Stimulated activated CD8-positive, alpha-beta memory T cell treated with anti-CD3 and anti-CD28 coated beads, Interleukin-7, amount 100 ng/mL, for 4 hours (primary cell): ENCODE data around the gene SSMEM1.
"Not testable (repeated sequence)": the region's sequence is repeated elsewhere in the genome, so short reads cannot be mapped to it uniquely, and the experiment has no call there.

ENCODE experiments used
- DNase-seq, 2 donors: peaks; one replicate each; pipeline ENCODE4 v3.0.0-alpha.2; 2020; ENCODE audit warnings: low read depth in 2 of 2

Gene SSMEM1

GRCh38 chr7:130210181-130210935 is 2.7 kb downstream of the SSMEM1 start:
- no peak for DNase-seq

- no peak for DNase-seq
Measured at GRCh38 chr7:130213828-130214227, 6.2 kb downstream of the SSMEM1 start.

GRCh38 chr7:130216025-130216424 is 8.4 kb downstream of the SSMEM1 start:
- DNase-seq, result no peak

- no peak for DNase-seq
Measured at GRCh38 chr7:130216750-130217149, 9.1 kb downstream of the SSMEM1 start.

GRCh38 chr7:130218806-130219620 is 11.4 kb downstream of the SSMEM1 start:
- no peak for DNase-seq

GRCh38 chr7:130219871-130220270 is 12.2 kb downstream of the SSMEM1 start:
- no peak for DNase-seq

- DNase-seq, result no peak
Measured at GRCh38 chr7:130221746-130222145, 14.1 kb downstream of the SSMEM1 start.

GRCh38 chr7:130223646-130224045 is 16.0 kb downstream of the SSMEM1 start:
- no peak for DNase-seq

GRCh38 chr7:130224210-130224609 is 16.6 kb downstream of the SSMEM1 start:
- DNase-seq, result no peak

- not testable (repeated sequence) for DNase-seq
Measured at GRCh38 chr7:130224923-130225322, 17.3 kb downstream of the SSMEM1 start.

- no peak for DNase-seq
Measured at GRCh38 chr7:130226333-130226732, 18.7 kb downstream of the SSMEM1 start.

- no peak for DNase-seq
Measured at GRCh38 chr7:130227883-130228575, 20.4 kb downstream of the SSMEM1 start.

GRCh38 chr7:130228840-130229502 is 21.3 kb downstream of the SSMEM1 start:
- no peak for DNase-seq

GRCh38 chr7:130229981-130230380 is 22.3 kb downstream of the SSMEM1 start:
- DNase-seq, result not testable (repeated sequence)

GRCh38 chr7:130231792-130232191 is 24.1 kb downstream of the SSMEM1 start:
- no peak for DNase-seq

GRCh38 chr7:130232209-130232608 is 24.5 kb downstream of the SSMEM1 start:
- no peak for DNase-seq

- no peak for DNase-seq
Measured at GRCh38 chr7:130234078-130234477, 26.4 kb downstream of the SSMEM1 start.

GRCh38 chr7:130236361-130236760 is 28.7 kb downstream of the SSMEM1 start:
- not testable (repeated sequence) for DNase-seq

- no peak for DNase-seq
Measured at GRCh38 chr7:130240240-130240639, 32.6 kb downstream of the SSMEM1 start.

- peak; percentile 21 to 23 for DNase-seq
Measured at GRCh38 chr7:130242198-130243014, 34.7 kb downstream of the SSMEM1 start.

GRCh38 chr7:130243486-130243885 is 35.8 kb downstream of the SSMEM1 start:
- not testable (repeated sequence) for DNase-seq
